Measurements from ENCODE around the gene GET4.
"Not testable (repeated sequence)": the region's sequence is repeated elsewhere in the genome, so short reads cannot be mapped to it uniquely, and the experiment has no call there.

GET4 gene

DNA sequence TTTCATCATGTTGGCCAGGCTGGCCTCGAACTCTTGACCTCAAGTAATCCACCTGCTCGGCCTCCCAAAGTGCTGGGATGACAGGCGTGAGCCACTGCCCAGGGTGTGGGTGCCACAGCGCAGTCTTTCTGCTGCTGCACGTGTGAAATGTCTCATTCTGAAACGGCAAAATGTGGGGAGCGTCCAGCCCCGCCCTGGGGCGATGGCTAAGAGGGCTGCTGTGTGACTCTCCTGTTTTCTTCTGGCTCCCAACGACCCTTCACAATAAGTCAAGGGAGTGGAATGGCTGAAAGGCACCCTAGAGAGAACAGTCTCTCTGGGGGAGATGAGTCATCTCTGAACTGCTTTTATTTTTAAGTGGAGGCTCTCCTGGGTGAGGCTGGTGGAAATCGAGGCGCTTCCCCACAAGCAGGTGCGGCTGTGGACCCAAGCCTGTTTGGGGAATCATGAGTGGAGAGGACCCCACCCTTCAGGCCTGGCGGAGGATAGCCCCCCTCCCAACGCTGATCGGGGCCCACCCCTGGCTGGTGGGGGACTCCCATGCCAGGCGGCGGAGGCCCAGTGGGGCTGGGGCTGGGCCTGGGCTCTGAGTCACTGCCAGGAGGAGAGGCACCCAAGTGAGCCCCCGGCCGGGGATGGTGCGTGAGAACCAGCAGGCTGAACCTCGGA, 60.2 kb downstream of the GET4 start:
- Histone ChIP-seq H3K27me3 (replicated peaks) (no peaks in the 10 kb centered on the region), H3K36me3 (replicated peaks) (no peaks in the 10 kb centered on the region), H3K4me3 (ENCODE audit: low read depth, low read length) (no peak overlapping the region), H3K27ac (peak overlapping the region; percentile 62)
- peak; percentile 68 for DNase-seq
- TF ChIP-seq, protein P1, sequence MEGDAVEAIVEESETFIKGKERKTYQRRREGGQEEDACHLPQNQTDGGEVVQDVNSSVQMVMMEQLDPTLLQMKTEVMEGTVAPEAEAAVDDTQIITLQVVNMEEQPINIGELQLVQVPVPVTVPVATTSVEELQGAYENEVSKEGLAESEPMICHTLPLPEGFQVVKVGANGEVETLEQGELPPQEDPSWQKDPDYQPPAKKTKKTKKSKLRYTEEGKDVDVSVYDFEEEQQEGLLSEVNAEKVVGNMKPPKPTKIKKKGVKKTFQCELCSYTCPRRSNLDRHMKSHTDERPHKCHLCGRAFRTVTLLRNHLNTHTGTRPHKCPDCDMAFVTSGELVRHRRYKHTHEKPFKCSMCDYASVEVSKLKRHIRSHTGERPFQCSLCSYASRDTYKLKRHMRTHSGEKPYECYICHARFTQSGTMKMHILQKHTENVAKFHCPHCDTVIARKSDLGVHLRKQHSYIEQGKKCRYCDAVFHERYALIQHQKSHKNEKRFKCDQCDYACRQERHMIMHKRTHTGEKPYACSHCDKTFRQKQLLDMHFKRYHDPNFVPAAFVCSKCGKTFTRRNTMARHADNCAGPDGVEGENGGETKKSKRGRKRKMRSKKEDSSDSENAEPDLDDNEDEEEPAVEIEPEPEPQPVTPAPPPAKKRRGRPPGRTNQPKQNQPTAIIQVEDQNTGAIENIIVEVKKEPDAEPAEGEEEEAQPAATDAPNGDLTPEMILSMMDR (IDR thresholded peaks at IDR 0.05; ENCODE audit: low read depth, low read length, missing control alignments) = no peak
- in situ Hi-C loops (cut with HindIII; ENCODE audit: low pct_ligation_motif_present, low sequenced_read_pairs) = no loop called here

GRCh38 chr7:937856-938484, 61.6 kb downstream of the GET4 start:
- no peak for DNase-seq
- H3K27me3 ChIP-seq (replicated peaks) = peaks cover 2% of the 10 kb centered on the region
- no peaks in the 10 kb centered on the region for H3K36me3 ChIP-seq (replicated peaks)
- no peak overlapping the region for H3K4me3 ChIP-seq (ENCODE audit: low read depth, low read length)
- in situ Hi-C loops (cut with HindIII; ENCODE audit: low pct_ligation_motif_present, low sequenced_read_pairs) = no loop called here
- TF ChIP-seq, protein P1 (IDR thresholded peaks at IDR 0.05; ENCODE audit: low read depth, low read length, missing control alignments) = no peak
- no peak overlapping the region for H3K27ac ChIP-seq

DNA sequence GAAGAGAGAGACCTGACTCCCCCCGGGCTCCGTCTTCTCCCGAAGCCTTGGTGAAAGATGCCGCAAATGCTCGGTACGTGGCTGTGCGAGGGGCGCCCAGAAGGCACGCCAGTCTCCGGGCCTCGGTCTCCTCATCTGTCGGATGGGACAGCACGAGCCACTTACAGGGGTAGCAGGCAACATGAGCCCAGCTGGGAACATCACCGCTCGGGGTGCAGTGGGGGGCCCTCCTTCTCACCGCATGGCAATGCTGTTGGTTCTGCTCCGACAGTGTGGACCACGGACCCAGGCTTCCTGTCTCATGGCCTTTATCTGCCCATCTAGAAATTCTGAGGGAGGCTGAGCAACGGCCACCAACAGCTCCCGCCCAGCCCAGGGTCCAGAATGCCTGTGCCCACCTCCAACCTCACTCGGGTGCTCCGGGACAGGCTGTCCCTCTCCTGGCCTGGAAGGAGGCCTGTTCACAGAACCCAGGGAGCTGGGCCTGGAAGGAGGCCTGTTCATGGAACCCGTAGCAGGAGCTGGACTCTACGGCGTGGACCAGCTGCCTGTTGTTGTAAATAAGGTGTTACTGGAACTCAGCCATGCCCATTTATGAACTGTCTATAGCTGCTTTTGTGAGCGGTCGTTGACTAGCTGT, 62.3 kb downstream of the GET4 start:
- peaks cover 2% of the 10 kb centered on the region for H3K27me3 ChIP-seq (replicated peaks)
- TF ChIP-seq, protein P1 (IDR thresholded peaks at IDR 0.05; ENCODE audit: low read depth, low read length, missing control alignments) = no peak
- H3K27ac ChIP-seq = no peak overlapping the region
- H3K4me3 ChIP-seq (ENCODE audit: low read depth, low read length) = no peak overlapping the region
- in situ Hi-C loops (cut with HindIII; ENCODE audit: low pct_ligation_motif_present, low sequenced_read_pairs) = no loop called here
- no peaks in the 10 kb centered on the region for H3K36me3 ChIP-seq (replicated peaks)
- DNase-seq = no peak

GRCh38 chr7:939843-940242, 63.5 kb downstream of the GET4 start:
- H3K27ac ChIP-seq = no peak overlapping the region
- H3K4me3 ChIP-seq (ENCODE audit: low read depth, low read length) = no peak overlapping the region
- no peak for DNase-seq
- in situ Hi-C loops (cut with HindIII; ENCODE audit: low pct_ligation_motif_present, low sequenced_read_pairs) = no loop called here
- TF ChIP-seq, protein P1 (IDR thresholded peaks at IDR 0.05; ENCODE audit: low read depth, low read length, missing control alignments) = no peak
- H3K36me3 ChIP-seq (replicated peaks) = no peaks in the 10 kb centered on the region
- peaks cover 2% of the 10 kb centered on the region for H3K27me3 ChIP-seq (replicated peaks)

GRCh38 chr7:940599-941408, 64.5 kb downstream of the GET4 start:
- in situ Hi-C loops (cut with HindIII; ENCODE audit: low pct_ligation_motif_present, low sequenced_read_pairs) = no loop called here
- no peak overlapping the region for H3K27ac ChIP-seq
- TF ChIP-seq, protein P1 (IDR thresholded peaks at IDR 0.05; ENCODE audit: low read depth, low read length, missing control alignments) = no peak
- DNase-seq = no peak
- H3K4me3 ChIP-seq (ENCODE audit: low read depth, low read length) = no peak overlapping the region
- H3K36me3 ChIP-seq (replicated peaks) = no peaks in the 10 kb centered on the region
- peaks cover 2% of the 10 kb centered on the region for H3K27me3 ChIP-seq (replicated peaks)

DNA sequence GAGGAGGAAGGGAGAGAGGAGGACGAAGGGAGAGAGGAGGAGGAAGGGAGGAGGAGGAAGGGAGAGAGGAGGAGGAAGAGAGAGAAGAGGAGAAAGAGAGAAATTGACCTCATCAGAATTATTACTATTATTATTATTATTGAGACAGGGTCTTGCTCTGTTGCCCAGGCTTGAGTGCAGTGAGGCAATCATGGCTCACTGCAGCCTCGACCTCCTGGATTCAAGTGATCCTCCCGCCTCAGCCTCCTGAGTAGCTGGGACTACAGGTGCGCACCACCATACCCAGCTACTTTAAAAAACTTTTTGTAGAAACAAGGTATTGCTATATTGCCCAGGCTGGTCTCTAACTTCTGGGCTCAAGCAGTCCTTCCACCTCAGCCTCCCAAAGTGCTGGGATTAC, 67.4 kb downstream of the GET4 start:
- in situ Hi-C loops (cut with HindIII; ENCODE audit: low pct_ligation_motif_present, low sequenced_read_pairs); H3K27me3 ChIP-seq (replicated peaks); DNase-seq; H3K36me3 ChIP-seq (replicated peaks); H3K27ac ChIP-seq; H3K4me3 ChIP-seq (ENCODE audit: low read depth, low read length): not testable (repeated sequence)

Data from brain microvascular endothelial cell (primary cell).